SKM-1 (cell line): ENCODE measurements around the gene CHIA.

ENCODE experiments used
- DNase-seq: peaks from one replicate; lab custom pipeline; 2025; ENCODE audit not compliant: unreplicated experiment; lab: John Stamatoyannopoulos, UW

The CHIA gene

DNA sequence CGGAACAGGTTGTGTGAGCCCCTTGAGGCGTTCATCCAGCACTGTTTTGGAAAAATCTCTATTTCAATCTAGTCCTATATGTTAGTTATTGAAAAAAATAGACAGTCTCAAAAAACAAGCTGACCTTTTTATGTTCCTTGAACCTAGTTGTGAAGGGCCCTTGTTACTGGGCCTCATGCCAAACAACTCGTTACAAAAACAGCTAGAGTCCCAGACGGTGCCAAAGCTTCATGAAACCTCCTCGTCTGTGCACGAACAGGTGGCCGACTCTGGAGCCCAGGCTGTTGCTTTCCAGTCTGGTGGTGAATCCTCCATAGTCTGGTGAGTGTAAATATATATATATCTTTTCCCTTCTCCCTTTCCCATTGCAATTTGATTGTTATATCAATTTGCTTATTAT lies at the start of gene CHIA:
Gene CHIA, plus strand, starts transcription at position 222 of the 400 bp plus-strand sequence. CDS start 19,617 bp downstream, outside the sequence.
- DNase-seq, result no peak

DNA sequence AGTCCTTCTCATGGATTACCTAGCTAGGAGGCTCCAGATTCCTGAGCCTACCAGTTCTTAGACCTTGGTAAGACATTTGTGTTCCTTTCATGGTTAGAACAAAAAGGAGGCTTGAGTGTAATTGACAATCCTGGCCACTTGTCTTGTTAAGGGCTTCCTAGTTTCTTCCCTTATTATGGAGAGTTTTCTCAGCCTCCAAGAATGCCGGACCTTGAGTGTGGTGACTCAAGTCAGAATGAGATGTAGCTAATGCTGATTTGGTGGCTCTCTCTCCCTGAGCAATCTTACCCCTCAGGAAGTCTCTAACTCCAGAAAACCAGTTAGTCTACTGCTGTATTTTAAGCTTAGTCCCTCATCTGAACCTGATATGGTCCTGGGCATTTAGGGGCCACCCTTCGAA lies 48.9 kb upstream of the CHIA start:
- DNase-seq, result no peak

DNA sequence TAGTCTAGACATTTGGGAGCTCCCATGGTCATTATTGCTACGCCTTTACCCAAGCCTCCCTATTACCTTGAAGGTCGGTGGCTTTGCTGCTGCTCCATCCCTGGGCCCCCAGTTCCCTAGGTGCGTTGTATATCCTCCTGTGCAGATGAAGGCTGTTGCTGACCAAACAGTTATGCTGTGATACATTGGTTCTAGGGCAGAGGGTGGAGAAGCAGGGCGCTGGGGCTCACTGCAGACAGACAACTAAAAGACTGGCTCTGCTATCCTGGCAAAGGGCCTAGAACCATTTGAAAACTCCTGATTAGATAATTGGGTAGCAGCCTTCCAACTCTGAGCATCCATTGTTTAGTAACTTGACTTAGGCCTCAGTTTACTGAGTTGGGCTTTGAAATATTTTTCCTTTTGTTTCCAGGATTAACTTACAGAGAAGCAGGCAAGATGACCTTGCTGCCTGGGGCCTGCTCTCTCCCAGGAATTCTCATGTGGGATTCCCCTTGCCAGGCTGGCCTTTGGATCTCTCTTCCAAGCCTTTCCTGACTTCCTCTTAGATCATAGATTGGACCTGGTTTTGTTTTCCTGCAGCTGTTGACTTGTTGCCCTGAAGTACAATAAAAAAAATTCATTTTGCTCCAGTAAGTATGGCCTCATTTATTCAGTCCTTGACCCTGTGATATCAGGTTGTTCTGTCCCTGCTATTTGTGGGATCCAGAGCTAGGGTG lies 47.7 kb upstream of the CHIA start:
- no peak for DNase-seq

DNA sequence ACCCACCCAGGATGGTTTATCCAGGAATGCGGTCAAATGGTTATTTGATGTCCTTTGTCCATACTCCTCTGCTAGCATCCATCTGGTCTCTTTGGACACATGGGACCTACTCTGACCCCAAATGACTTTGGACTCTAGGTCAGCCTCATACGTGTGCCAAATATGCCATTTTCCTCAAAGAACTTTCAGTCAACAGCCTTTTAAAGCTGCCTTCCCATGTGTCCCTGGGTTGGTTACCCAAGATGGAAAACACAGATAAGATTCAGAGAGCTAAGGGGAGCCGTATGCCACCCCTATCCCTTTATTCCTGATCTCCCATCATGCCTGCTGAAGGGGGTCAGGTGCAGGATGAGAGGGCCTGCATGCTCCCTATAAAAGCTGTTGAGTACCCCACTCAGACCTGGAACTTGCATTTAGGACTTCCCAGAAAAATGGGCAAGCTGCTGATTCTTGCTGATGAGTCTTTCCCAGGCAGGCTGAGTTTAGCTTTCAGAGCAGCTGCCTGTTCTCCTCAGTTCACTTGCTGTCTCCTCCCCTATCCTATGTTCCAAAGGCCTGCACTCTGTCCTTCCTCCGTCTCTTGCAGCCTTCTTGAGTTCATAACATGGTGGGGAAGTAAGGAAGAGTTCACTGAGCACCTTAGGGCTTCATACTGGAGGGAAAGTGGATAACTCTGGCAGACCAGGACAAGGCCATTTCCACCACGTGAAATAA lies 43.4 kb upstream of the CHIA start:
- DNase-seq, result no peak

DNA sequence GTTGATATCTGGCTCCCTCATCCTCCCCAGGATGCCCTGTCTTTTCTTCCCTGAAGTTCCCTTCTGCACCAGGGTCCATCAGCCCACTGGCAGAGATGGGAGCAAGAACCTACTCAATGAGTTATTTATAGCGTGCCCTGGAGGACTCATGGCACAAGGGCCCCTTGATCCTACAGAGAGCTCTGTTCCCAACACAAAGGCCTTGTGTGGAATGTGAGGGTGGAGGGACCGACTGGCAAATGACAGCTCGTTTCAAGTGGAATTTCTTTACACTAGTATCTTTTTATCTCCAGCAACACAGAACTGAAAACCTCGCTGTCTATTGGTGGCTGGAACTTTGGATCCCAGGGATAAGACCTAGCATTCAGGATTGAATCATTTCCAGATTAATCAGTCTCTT lies 40.7 kb upstream of the CHIA start:
- no peak for DNase-seq

DNA sequence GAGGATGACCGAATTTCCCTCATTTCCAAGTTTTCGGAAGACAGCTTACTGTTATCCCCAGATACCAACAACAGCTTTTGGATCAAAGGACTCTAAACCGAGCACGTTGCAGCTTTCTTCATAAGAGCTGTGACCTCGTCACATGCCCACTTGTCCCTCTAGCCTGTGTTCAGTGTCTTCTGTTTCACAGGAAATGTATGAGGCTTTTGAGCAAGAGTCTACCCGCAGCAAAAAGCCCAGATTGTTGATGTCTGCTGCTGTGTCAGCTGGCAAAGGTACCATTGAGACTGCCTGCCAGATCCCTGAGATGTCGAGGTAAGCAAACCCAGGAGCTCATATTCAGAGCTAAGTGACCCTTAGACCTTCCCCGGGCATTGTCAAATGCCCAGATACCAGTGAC lies 39.1 kb upstream of the CHIA start:
- DNase-seq, result no peak

DNA sequence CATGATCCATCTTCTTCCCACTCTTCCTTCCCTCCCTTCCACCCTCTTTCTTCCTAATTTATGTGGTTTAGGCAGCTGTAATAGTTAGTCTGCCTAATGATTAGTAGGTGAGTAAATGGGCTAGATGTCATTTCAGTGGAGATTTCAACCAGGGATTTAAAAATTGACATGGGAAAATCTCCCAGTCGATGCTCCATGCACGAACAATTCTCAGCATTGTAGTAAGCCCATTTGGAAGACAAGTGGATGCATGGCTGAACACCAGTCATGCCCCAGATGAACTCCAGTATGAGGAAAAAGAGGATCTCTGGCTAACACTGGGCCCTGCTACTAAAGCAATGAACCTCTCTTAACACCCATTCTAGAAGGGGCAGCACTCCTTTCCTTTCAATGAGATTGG lies 37.9 kb upstream of the CHIA start:
- DNase-seq, result no peak

DNA sequence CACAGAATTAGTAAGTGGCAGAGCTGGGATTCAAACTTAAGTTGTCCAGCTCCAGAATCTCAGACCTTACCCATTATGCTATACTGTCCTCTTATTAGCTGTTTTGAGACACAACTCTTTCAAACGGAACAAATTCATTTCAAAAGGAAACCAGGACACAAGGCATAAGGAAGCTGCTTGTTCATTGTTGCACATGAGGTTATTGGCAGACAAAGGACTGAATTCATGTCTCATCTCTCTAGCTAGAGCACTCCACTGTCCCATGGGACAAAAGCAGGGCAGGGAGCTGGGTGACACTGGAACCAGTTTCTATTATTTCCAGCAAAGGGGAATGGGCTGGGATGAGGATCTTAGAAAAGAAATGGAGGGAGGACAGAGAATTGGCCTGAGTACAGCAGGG lies 36.8 kb upstream of the CHIA start:
- DNase-seq, result no peak

GRCh38 chr1:111256988-111257658 lies 33.5 kb upstream of the CHIA start:
- DNase-seq, result no peak

GRCh38 chr1:111267801-111268508 lies 22.7 kb upstream of the CHIA start:
- no peak for DNase-seq

DNA sequence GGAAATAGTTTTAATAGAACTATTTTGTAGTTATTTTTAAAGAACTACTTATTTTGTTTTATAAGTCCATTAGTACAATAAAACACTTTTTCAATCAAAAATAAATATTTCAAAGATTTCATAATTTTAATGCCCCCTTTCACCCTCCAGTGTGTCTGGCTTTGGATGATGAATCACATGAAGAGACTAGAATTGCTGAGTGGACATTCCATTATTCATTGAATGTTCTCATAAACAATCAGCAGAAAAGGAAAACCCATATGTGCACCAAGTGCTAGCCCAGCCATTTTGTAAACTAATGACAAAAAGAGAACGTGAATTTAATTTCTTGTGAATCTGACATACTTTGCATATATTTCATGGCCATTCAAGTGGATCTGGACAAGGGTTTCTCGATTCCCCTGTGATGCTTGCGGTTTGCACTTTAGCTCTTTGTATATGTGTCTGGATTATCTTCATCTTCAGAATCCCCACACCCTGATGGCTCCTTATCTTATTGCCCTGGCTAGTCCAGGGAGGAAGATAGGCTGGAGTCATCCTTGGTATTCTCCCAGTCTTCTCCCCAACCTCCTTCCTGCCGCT lies 20.7 kb upstream of the CHIA start:
- DNase-seq, result no peak

- no peak for DNase-seq
Measured at GRCh38 chr1:111270771-111271463, 19.7 kb upstream of the CHIA start.

DNA sequence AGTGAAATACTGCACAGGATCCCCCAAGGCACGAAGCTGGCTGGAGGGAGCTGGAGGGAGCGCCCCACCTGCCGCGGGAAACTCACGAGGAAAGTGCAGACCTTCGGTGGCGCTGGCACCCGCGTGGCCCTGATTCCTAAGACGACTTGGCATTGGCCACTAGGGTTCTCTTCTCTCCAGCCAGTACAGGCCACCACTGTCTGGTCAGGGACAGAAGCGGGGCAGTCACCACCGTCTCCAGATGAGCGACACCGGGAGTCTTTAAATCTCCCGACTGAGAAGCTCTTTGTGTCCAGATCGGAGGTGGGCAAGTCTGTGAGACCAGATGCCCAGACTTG lies 19.2 kb upstream of the CHIA start:
- no peak for DNase-seq

- no peak for DNase-seq
Measured at GRCh38 chr1:111272081-111272480, 18.6 kb upstream of the CHIA start.

- DNase-seq, result no peak
Measured at GRCh38 chr1:111274653-111275052, 16.0 kb upstream of the CHIA start.

DNA sequence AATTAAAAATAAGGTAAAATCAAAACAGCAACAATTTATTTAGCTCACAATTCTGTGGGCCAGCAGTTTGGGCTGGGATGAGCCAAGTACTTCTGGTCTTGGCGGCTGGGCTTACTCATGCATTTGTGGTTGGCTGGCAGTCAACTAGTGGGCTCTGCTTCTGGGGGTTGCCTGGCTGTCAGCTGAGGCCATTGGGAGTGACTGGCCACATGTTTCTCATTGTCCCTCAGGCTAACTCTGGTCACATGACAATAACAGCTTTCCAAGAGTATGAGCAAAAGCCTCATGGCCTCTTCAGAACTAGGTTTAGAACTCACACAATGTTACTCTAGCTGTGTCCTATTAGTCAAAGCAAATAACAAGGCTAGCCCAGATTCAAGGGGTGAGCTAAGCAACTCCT lies 15.6 kb upstream of the CHIA start:
- DNase-seq, result no peak

DNA sequence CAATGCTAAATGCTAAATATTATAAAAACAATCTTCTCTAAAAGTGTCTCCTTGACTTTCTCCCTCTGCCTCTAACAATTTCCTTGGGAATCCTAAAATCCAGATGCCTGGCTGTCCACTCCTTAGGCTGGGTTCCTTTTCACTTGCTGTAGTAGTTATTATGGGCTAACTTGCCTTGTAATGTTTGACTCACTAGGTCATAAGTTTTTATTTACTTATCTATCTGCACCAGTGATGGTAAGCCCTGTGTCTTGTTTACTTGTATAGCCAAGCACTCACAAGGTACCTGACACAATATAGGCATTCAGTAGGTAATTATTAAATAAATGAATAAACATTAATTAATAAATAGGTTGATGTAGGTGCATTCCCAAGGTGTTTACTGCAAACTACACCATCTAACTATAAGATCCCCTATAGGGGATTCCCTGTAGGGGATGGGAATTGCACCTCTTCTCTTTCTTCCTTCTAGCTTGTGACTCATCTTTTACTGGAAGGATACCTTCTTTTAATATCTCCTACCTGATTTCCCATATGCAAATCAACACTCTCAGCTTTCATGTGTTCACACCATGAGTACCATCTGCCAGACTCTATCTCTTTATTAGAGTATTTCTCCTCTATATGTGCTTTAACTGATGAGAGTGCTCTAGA lies 14.7 kb upstream of the CHIA start:
- no peak for DNase-seq

DNA sequence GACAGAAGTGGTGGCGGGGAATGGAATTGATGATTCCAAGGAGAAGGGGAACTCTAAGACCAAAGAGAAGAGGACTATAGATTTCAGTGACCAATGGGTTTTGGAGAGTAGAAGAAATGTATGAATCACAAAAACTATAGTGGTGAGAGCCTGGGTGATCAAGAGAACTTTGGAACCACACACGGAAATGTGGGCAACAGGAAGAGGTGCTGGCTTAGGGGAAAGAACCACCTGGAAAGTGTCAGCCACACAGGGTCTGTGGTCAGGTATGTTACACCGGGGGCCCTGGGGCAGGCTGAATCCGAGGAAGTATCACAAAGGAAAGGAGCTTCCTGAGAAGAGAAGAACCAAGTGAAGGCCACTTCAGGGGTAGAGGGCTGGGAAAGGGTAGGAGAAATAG lies 11.5 kb upstream of the CHIA start:
- no peak for DNase-seq

GRCh38 chr1:111280267-111280666 lies 10.4 kb upstream of the CHIA start:
- no peak for DNase-seq

DNA sequence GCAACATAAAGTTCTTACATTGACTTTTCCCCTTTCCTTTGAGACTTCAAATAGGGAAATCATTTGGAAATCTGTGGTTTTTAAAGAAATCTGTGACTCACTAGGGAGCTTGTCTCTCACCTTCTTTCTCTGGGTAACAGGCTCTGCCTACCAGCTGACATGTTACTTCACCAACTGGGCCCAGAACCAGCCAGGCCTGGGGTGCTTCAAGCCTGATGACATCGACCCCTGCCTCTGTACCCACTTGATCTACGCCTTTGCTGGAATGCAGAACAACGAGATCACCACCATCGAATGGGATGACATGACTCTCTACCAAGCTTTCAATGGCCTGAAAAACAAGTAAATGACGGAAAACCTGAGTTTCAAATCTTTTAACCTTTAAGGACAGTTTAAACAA lies 9.2 kb upstream of the CHIA start:
- DNase-seq, result no peak
